GM18867 (cell line): ENCODE results near the gene ZFAND3.

ENCODE experiments used
- ATAC-seq: cut with Tn5 transposase; IDR thresholded peaks from one replicate; pipeline ENCODE4 v1.9.1; 2021; ENCODE audit warnings: mild to moderate bottlenecking, moderate library complexity; ENCODE audit not compliant: unreplicated experiment

ZFAND3 gene

DNA sequence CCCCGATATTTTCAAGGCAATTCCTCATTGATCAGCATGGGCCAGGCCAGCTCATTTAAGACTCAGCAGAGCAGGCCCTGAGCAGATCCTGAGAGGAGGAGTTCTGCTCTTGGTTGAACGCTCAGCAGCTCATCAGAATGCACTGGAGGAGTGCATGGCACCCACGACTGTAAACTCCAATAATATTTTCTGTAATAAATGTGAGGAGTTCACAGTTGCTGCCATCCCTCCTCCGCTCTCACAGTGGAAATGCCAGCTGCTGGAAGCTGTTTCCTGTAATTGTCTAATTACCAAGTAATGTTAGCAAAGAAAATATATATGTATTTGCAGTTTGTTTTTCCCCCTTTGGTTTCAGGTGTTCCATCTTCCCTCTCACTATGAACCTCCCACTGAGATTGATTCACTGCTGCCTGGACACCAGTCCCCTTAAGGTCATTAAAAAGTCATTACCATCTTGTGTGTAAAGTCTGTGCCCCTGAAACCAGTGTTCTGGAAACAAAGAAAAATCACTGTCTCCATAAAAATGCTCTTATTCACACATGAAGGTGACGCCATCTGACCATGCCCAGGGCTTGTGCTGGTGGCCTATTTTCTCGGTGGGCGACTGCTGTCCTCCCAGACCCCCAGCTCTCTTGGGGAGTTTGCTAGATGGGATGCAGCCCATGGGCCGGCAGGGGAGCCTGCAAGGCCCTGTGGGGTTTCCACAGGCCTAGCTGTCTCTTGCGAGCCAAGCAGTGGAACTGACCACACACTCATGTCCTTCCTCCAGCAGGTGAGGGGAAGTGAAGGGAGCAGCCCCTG is 374.2 kb downstream of the ZFAND3 start:
- no peak for ATAC-seq

DNA sequence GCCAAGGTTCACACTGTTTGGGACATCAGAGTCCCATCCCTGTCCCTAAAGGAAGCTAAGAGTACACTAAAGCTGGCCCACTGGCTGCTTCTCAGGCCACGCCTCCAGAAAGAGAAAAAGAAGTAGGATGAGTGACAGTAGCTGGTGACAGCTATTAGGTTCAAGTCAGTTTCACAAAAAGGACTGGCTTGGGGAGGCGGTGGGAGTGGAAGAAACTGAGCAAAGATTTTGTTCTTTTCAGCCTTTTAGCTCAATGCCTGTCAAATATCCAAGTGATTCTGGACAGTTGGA is 374.7 kb downstream of the ZFAND3 start:
- ATAC-seq, result no peak

DNA sequence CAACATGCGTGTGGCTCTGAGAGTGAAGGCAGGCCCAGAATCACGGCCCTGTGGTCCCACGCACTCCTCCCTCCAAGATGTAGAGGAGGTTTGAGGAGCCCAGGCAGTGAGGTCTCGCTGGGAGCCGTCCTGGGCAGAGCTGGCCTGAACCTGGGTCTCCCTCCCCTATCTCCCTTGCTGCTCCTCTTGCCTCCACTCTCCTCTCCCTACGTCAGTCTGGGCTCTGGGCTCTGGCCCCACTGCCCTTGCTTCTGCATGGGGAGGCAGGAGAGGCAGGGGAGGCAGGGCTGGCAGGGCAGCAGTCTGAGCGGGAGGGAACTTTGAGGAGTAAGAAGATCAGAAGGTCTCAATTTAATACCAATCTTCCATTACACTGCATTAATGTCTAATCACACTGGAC is 375.1 kb downstream of the ZFAND3 start:
- no peak for ATAC-seq

DNA sequence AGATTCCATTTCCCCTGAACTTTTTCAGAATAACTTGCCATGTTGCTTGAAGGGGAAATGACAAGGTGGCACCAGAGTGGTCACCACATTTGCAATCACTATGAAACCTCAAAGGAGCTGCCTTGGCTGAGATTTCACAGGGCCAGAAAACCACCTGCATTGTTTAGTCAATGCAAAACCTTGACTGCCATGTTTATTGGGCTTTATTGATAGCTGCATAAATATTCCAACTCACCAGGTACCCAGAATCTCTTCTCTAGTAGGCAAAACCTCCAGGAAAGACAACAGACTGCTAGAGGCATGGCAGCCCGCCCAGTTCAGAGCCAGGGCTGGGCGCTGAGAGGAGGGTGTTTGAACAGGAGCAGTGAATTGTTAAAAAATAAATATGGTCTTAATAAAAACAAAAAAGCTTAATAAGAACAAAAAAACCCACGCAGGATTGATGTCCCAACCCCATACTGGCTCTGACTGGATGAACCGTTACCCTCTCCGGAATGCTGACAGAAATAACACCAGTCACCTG is 375.6 kb downstream of the ZFAND3 start:
- ATAC-seq, result no peak

DNA sequence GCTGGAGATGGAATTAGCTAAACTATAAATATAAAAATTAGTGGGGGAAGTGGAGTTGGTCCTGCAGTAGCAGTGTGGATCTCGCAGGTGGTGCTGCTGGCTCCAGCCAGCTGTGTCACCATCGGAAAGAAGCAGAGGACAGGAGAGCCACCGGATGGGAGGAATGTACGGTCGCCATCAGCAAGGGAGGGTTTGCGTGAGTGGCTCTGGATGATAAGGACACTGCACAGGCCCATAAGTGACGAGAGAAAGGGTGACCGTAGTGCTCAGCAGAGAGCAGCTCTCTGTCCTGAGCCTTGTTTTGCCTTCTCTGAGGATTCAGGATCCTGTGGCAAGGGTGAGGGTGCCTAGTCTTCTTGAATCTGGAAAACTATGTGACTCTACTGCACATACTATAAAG is 378.7 kb downstream of the ZFAND3 start:
- ATAC-seq, result no peak
